Measurements from ENCODE around the gene ORAI2.
"Not testable (repeated sequence)": the region's sequence is repeated elsewhere in the genome, so short reads cannot be mapped to it uniquely, and the experiment has no call there.

The ORAI2 gene

DNA sequence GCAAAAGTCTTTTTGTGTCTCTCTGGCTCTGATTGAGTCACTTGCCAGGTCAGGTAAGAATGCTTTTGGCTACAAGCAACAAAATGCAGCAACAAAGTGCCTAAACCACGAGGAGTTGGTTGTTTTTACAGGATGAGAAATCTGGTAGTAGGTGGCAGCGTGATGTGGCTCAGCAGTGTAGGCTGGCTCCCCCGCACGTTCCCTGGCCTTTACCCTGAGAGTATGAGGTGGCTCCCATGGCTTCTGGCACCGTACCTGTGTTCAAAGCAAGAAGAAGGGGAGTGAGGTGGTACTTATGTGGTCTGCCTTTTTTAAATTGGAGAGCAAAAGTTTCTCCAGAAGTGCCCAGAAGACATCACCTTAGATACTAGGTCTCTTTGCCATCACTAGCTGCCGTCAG, 25.5 kb upstream of the ORAI2 start:
- TF ChIP-seq, protein P1, sequence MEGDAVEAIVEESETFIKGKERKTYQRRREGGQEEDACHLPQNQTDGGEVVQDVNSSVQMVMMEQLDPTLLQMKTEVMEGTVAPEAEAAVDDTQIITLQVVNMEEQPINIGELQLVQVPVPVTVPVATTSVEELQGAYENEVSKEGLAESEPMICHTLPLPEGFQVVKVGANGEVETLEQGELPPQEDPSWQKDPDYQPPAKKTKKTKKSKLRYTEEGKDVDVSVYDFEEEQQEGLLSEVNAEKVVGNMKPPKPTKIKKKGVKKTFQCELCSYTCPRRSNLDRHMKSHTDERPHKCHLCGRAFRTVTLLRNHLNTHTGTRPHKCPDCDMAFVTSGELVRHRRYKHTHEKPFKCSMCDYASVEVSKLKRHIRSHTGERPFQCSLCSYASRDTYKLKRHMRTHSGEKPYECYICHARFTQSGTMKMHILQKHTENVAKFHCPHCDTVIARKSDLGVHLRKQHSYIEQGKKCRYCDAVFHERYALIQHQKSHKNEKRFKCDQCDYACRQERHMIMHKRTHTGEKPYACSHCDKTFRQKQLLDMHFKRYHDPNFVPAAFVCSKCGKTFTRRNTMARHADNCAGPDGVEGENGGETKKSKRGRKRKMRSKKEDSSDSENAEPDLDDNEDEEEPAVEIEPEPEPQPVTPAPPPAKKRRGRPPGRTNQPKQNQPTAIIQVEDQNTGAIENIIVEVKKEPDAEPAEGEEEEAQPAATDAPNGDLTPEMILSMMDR (IDR thresholded peaks at IDR 0.05; ENCODE audit: low read depth, low read length): no peak
- no peak overlapping the region for H3K4me3 ChIP-seq (ENCODE audit: low read depth, low read length)

DNA sequence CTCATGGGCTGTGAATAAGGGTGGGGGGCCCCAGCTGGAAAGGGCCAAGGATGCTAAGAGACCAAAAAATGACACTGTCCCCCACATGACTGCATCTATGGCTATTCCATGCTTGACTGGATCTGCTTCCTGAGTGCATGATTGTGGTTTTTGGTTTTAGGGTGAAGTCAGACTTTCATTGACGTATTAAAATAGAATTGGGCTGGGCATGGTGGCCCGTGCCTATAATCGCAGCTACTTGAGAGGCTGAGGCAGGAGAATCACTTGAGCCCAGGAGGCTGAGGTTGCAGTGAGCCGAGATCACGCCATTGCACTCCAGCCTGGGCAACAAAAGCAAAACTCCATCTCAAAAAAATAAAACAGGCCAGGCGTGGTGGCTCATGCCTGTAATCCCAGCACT, 24.8 kb upstream of the ORAI2 start:
- not testable (repeated sequence) for H3K4me3 ChIP-seq (ENCODE audit: low read depth, low read length)

DNA sequence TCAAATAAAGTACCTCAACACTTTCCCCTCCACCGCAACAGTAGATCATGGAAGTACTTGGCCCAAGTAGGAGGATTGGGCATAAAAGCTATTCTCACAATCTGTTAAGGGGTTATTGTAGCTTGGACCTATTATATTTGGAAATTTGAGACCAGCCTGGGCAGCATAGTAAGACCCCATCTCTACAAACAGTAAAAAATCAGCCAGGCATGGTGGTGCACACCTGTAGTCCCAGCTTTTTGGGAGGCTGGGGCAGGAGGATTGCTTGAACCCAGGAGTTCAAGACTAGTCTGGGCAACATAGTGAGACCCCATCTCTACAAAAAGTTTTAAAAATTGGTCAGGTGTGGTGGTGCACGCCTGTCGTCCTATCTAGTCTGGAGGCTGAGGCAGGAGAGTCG, 24.0 kb upstream of the ORAI2 start:
- TF ChIP-seq, protein P1 (IDR thresholded peaks at IDR 0.05; ENCODE audit: low read depth, low read length): no peak
- no peak overlapping the region for H3K4me3 ChIP-seq (ENCODE audit: low read depth, low read length)

DNA sequence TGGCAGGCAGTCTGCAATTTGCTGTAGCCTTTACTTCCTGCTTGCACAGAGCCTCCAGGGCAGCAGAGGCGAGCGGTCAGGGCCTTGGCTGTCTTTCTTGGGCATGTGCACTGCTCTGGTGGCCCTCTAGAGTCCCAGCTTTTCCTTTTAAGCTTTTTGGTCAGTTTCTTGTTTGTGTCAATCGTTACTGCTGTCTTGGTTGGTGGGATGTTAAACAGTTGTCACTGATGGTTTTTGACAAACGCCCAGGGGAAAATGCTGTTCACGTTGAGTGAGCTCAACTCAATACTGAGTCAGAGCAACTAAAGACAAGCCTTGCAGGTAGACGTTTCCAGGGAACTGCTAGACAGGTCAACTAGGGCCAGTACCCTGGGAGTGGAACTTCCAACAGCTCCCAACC, 23.3 kb upstream of the ORAI2 start:
- TF ChIP-seq, protein P1 (IDR thresholded peaks at IDR 0.05; ENCODE audit: low read depth, low read length): no peak
- no peak overlapping the region for H3K4me3 ChIP-seq (ENCODE audit: low read depth, low read length)

DNA sequence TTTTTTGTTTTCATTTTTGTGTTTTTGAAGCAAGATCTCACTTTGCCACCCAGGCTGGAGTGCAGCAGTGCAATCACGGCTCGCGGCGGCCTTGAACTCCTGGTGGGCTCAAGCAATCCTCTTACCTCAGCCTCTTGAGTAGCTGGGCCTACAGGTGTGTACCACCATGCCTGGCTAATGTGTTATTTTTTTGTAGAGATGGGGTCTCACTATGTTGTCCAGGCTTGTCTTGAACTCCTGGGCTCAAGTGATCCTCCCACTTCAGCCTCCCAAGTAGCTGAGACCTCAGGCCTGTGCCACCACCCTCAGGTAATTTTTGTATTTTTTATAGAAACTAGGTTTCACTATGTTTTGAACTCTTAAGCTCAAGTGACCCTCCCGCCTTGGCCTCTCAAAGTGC, 22.5 kb upstream of the ORAI2 start:
- TF ChIP-seq, protein P1 (IDR thresholded peaks at IDR 0.05; ENCODE audit: low read depth, low read length): no peak
- H3K4me3 ChIP-seq (ENCODE audit: low read depth, low read length): no peak overlapping the region

DNA sequence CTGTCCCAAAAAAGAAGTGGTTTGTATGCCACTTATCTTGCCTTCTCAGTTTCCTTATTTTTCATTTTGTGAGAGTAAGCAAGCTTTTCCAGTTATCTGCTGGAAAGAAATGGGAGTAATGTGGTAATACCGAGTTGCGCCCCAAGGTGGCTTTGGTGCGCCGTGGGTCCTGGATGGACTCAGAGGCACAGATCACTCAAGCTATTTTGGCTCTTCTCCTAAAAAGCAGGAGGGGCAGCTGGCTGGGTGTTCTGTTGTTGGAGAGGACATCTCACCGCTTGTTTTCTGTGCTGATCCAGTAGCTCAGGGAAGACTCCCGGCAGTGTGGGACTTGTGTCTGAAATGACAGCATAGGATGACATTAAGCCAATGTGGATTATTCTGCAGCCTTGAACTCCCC, 20.8 kb upstream of the ORAI2 start:
- TF ChIP-seq, protein P1 (IDR thresholded peaks at IDR 0.05; ENCODE audit: low read depth, low read length): 0 out of 2 replicates have a peak, but pooled peaks have one; percentile 10
- no peak overlapping the region for H3K4me3 ChIP-seq (ENCODE audit: low read depth, low read length)

DNA sequence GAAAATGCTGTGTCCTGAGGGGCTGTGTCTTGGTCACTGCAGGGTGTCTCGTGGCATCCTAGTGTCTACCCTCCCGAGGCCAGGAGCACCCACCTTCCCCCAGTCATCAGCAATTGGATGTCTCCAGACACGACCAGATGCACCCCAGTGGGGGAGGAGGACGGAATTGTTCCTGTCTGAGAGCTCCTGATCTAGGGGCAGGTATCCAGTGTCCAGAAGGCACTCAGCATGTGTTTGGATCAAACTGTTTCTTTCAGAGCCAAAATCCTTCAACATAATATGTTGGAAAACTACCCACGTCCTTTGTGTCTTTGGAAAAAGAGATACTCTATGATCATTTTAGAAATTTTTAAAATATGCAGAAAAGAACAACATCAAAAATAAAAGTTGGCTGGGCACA, 20.3 kb upstream of the ORAI2 start:
- no peak overlapping the region for H3K4me3 ChIP-seq (ENCODE audit: low read depth, low read length)
- TF ChIP-seq, protein P1 (IDR thresholded peaks at IDR 0.05; ENCODE audit: low read depth, low read length): no peak

DNA sequence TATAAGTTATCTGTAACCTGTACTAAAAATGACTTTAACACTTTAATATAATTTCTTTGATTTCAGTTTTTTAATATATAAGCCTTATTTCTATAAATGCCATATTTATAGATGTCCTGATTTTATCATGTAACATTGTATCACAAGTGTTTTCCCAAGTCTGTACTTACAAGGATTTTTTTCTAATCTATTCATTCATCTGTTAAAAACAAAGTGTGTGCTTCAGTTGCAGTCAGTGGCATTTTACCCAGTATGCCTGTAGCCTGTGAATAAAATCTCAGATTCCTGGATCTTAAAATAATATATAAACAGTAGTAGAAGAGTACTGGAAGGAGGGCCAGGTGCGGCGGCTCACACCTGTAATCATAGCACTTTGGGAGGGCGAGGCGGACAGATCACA, 19.8 kb upstream of the ORAI2 start:
- TF ChIP-seq, protein P1 (IDR thresholded peaks at IDR 0.05; ENCODE audit: low read depth, low read length): no peak
- no peak overlapping the region for H3K4me3 ChIP-seq (ENCODE audit: low read depth, low read length)
